PC-9 (cell line): Measurements from ENCODE around the gene SLC5A5. TPM values are rescaled to one million over a fixed set of nuclear protein-coding genes. Genes with fewer than 3 reads are reported as not detected.

ENCODE experiments used
- BruUV-seq: library from RNA; stranded (reverse); fragments of 400-500 nt; replicated peaks from 2 replicates; lab custom pipeline; 2021; lab: Mats Ljungman, UMichigan
- CTCF ChIA-PET: fragments of 300-600 bp; sonication (Branson Sonifier 250); formaldehyde crosslinking; loops from one replicate; lab custom pipeline; 2022; ENCODE audit warnings: antibody characterized with exemption; lab: Charles Lee
- POLR2A ChIA-PET: fragments of 300-600 bp; sonication (Branson Sonifier 250); formaldehyde crosslinking; loops from one replicate; lab custom pipeline; 2022; ENCODE audit warnings: antibody characterized with exemption; ENCODE audit not compliant: unreplicated experiment; lab: Charles Lee
- DNase-seq, 2 experiments: peaks; one replicate each; pipeline versions ENCODE4 v3.0.0 to v3.0.0-alpha.2; 2015 to 2022; ENCODE audit warnings: mixed read lengths in 1 of 2
- H2AFZ ChIP-seq: fragments of 200-600 bp; sonication (generic); 2 replicates; pipeline ENCODE4 v1.8.1; 2017; ENCODE audit warnings: antibody characterized with exemption
- H3F3A ChIP-seq: fragments of 200-600 bp; sonication (generic); 2 replicates; pipeline ENCODE4 v1.8.1; 2017; ENCODE audit warnings: antibody characterized with exemption, mild to moderate bottlenecking, low read depth; ENCODE audit not compliant: insufficient read depth
- H3K27ac ChIP-seq: fragments of 200-600 bp; sonication (generic); 2 replicates; pipeline ENCODE4 v1.6.1; 2016; ENCODE audit warnings: mixed run types
- H3K27me3 ChIP-seq: fragments of 200-600 bp; sonication (generic); 2 replicates; pipeline ENCODE4 v1.6.1; 2016; ENCODE audit warnings: low read depth, mixed run types; ENCODE audit not compliant: insufficient read depth
- H3K36me3 ChIP-seq: fragments of 200-600 bp; sonication (generic); 2 replicates; pipeline ENCODE4 v1.6.1; 2016; ENCODE audit warnings: low read depth, mixed run types
- H3K4me1 ChIP-seq: fragments of 200-600 bp; sonication (generic); replicated peaks from 2 replicates; pipeline ENCODE4 v1.6.1; 2016; ENCODE audit warnings: mixed run types; ENCODE audit not compliant: insufficient read depth
- H3K4me2 ChIP-seq: fragments of 200-600 bp; sonication (generic); 2 replicates; pipeline ENCODE4 v1.6.1; 2017; ENCODE audit warnings: mixed run types
- H3K4me3 ChIP-seq: fragments of 200-600 bp; sonication (generic); 2 replicates; pipeline ENCODE4 v1.6.1; 2016; ENCODE audit warnings: mixed run types
- H3K79me2 ChIP-seq: fragments of 200-600 bp; sonication (generic); 2 replicates; pipeline ENCODE4 v1.6.1; 2017; ENCODE audit warnings: low read depth, mixed run types
- H3K9me2 ChIP-seq: fragments of 200-600 bp; sonication (generic); 2 replicates; pipeline ENCODE4 v1.8.1; 2017; ENCODE audit warnings: mild to moderate bottlenecking; ENCODE audit not compliant: insufficient read depth
- H3K9me3 ChIP-seq: fragments of 200-600 bp; sonication (generic); 2 replicates; pipeline ENCODE4 v1.8.1; 2016; ENCODE audit warnings: low read depth; ENCODE audit not compliant: insufficient read depth
- H4K20me1 ChIP-seq: fragments of 200-600 bp; sonication (generic); 2 replicates; pipeline ENCODE4 v1.8.1; 2017; ENCODE audit not compliant: insufficient read depth
- EZH2 ChIP-seq: fragments of 200-600 bp; sonication (generic); IDR thresholded peaks from 2 replicates; pipeline ENCODE4 v1.8.0; 2017; ENCODE audit warnings: antibody characterized with exemption, low read depth
- intact Hi-C: fragments of 100-400 bp; cut with micrococcal nuclease; formaldehyde crosslinking; loops from one replicate; pipeline ENCODE4 v1.10.0; 2022; ENCODE audit not compliant: unreplicated experiment
- total RNA-seq: library from RNA; stranded (reverse); gene quantifications from 2 replicates; pipeline ENCODE4 v1.2.3, GENCODE V29; 2021
- TF ChIP-seq, protein P1 (sequence below): fragments of 200-600 bp; sonication (generic); conservative IDR thresholded peaks from 2 replicates; pipeline ENCODE4 v1.6.1; 2017; ENCODE audit warnings: mixed run types, antibody characterized with exemption, mild to moderate bottlenecking, moderate library complexity

SLC5A5 gene
- total RNA-seq, 1 experiment from 2014 or later, result not detected

DNA sequence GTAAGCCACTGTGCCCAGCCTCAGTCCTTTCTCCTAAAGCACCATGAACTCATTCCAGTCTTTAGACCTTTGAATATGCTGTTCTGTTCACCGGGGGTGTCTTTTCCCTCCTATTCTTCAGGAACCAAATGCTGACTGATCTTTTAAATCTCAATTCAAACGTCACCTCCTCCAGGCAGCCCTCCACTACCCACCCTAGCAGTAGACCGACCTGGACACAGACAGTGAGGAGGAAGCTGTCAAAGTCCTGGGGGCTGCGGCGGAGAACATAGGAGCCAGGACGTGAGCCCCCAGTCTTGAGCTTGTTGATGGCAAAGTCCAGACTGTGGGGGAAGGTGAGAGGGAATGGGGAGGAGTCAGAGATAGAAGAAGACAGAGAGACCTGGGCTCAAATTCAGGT lies 31.7 kb upstream of the SLC5A5 start:
- POLR2A ChIA-PET, result no interaction called here
- peaks cover 10% of the 10 kb centered on the region for H3K4me1 ChIP-seq
- H3K9me2 ChIP-seq, result no peaks in the 10 kb centered on the region
- BruUV-seq, result no TSS peak
- H2AFZ ChIP-seq, result no peak overlapping the region
- H3K36me3 ChIP-seq, result no peaks in the 10 kb centered on the region
- peaks cover 6% of the 10 kb centered on the region for H3F3A ChIP-seq
- no peak overlapping the region for H3K27ac ChIP-seq
- H3K4me3 ChIP-seq, result no peak overlapping the region
- intact Hi-C loops, result no loop called here
- H3K4me2 ChIP-seq, result no peak overlapping the region
- H3K9me3 ChIP-seq, result no peaks in the 10 kb centered on the region
- H3K27me3 ChIP-seq, result no peaks in the 10 kb centered on the region
- CTCF ChIA-PET, result interaction anchor here (0.6 kb wide), 1 partner anchor 12 kb away, joined by 3 read pairs; no protein-coding TSS in a partner anchor
- H3K79me2 ChIP-seq, result peaks cover 12% of the 10 kb centered on the region
- H4K20me1 ChIP-seq, result no peaks in the 10 kb centered on the region
- DNase-seq, result no peak
- TF ChIP-seq, protein P1, sequence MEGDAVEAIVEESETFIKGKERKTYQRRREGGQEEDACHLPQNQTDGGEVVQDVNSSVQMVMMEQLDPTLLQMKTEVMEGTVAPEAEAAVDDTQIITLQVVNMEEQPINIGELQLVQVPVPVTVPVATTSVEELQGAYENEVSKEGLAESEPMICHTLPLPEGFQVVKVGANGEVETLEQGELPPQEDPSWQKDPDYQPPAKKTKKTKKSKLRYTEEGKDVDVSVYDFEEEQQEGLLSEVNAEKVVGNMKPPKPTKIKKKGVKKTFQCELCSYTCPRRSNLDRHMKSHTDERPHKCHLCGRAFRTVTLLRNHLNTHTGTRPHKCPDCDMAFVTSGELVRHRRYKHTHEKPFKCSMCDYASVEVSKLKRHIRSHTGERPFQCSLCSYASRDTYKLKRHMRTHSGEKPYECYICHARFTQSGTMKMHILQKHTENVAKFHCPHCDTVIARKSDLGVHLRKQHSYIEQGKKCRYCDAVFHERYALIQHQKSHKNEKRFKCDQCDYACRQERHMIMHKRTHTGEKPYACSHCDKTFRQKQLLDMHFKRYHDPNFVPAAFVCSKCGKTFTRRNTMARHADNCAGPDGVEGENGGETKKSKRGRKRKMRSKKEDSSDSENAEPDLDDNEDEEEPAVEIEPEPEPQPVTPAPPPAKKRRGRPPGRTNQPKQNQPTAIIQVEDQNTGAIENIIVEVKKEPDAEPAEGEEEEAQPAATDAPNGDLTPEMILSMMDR, result no peak
- no peak for TF ChIP-seq EZH2

DNA sequence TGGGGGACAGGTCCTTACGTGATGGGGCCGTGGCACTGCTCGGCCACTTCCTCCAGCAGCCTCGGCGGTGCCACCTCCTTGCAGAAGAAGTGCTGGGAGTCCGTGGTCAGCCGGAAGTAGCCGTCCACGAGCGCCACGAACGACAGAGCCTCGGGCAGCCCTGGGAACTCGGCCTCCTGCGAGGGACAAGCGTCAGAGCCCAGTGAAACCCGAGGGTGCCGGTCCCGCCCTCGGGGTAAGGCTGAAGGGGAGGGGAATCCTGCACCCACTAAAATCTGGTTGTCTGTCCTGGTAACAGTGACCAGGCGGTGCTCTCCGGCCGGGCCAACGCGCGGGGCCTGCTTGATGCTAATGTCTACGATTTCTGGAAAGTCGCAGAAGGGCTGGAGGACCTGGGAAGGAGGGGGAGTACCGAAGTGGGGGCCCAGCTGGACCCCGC lies 30.4 kb upstream of the SLC5A5 start:
- peak overlapping the region; percentile 93 for H3K4me3 ChIP-seq
- TSS peak; percentile 62 for BruUV-seq
- H4K20me1 ChIP-seq, result no peaks in the 10 kb centered on the region
- no peaks in the 10 kb centered on the region for H3K9me2 ChIP-seq
- peaks cover 6% of the 10 kb centered on the region for H3F3A ChIP-seq
- TF ChIP-seq EZH2, result no peak
- TF ChIP-seq, protein P1, result no peak
- peak overlapping the region; percentile 50 for H3K27ac ChIP-seq
- no peaks in the 10 kb centered on the region for H3K9me3 ChIP-seq
- H3K79me2 ChIP-seq, result peaks cover 12% of the 10 kb centered on the region
- peak overlapping the region; percentile 91 for H3K4me2 ChIP-seq
- ChIA-PET POLR2A (interaction anchor here (0.5 to 1.5 kb wide), 3 partner anchors 9 to 70 kb away, joined by 3 to 7 read pairs (median 4); no protein-coding TSS in a partner anchor), CTCF (interaction anchor here (0.8 kb wide), 1 partner anchor 11 kb away, joined by 3 read pairs; no protein-coding TSS in a partner anchor)
- no peaks in the 10 kb centered on the region for H3K27me3 ChIP-seq
- intact Hi-C loops, result no loop called here
- H2AFZ ChIP-seq, result peak overlapping the region; percentile 89
- DNase-seq, result no peak
- no peaks in the 10 kb centered on the region for H3K36me3 ChIP-seq
- H3K4me1 ChIP-seq, result peaks cover 10% of the 10 kb centered on the region

DNA sequence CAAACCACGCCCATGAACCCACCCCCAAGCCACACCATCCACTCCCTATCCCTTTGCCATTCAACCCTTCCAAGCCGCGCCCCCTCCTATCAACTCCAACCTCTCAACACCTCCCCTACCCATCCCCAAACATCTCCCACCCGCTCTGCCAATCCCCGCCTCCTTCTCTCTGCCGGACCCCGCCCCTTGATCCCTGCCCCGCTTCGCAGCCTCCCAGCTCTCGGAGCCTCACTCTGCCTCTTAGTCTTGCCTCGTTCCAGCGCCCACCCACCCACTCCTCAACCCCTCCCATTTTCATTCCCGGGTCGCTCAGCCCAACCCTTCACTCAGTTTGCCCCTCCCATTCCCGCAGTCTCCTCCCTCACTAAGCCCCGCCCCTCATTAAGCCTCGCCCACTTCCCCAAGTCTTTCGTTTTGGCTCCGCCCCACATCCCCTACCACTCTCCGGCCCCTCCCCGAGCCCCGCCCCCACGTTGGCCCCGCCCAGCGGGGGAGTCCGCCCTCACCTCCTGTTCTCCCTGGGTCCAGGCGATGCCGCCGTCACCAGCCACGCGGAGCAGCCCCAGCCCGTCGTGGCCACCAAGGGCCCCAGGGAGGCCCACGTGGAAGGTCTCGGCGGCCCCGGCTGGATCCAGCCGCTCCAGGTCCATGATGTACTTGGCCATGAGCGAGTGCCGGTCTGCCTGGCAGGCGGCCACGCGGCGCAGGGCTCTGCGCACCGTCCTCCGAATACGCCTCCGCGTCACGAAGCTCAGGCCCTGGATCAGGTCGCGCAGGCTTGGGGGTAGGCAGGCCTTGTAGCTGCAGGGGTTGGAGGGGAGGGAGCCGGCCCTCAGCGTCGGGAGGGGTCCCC lies 29.7 kb upstream of the SLC5A5 start:
- peaks cover 6% of the 10 kb centered on the region for H3F3A ChIP-seq
- H2AFZ ChIP-seq, result peak overlapping the region; percentile 98
- ChIA-PET CTCF (interaction anchor here (0.6 to 0.8 kb wide), 2 partner anchors 12 to 166 kb away, joined by 3 read pairs; partner anchors contain the start of gene ARRDC2), POLR2A (interaction anchor here (0.5 to 1.5 kb wide), 5 partner anchors 8 to 459 kb away, joined by 3 to 14 read pairs (median 6); no protein-coding TSS in a partner anchor)
- peak overlapping the region; percentile 63 for H3K27ac ChIP-seq
- no peaks in the 10 kb centered on the region for H3K27me3 ChIP-seq
- intact Hi-C loops, result loop anchor here (1.0 kb wide), 3 partner anchors 12 to 64 kb away; partner anchors contain the start of gene B3GNT3
- H3K9me2 ChIP-seq, result no peaks in the 10 kb centered on the region
- no peaks in the 10 kb centered on the region for H3K9me3 ChIP-seq
- peak; percentile 91 to 96 for DNase-seq
- peaks cover 10% of the 10 kb centered on the region for H3K4me1 ChIP-seq
- peak overlapping the region; percentile 91 for H3K4me2 ChIP-seq
- H3K36me3 ChIP-seq, result no peaks in the 10 kb centered on the region
- H3K4me3 ChIP-seq, result peak overlapping the region; percentile 93
- H4K20me1 ChIP-seq, result no peaks in the 10 kb centered on the region
- BruUV-seq, result TSS peak; percentile 70
- H3K79me2 ChIP-seq, result peaks cover 12% of the 10 kb centered on the region
- TF ChIP-seq, protein P1, result no peak
- TF ChIP-seq EZH2, result no peak
